ENCODE measurements around the gene TPSAB1.

The TPSAB1 gene

GRCh38 chr16:1217526-1217925, 23.0 kb upstream of the TPSAB1 start:
- no peaks in the 10 kb centered on the region for H3K9me3 ChIP-seq (ENCODE audit: insufficient read depth, low read depth, low read length)
- TF ChIP-seq EZH2phosphoT487 (IDR thresholded peaks at IDR 0.05; ENCODE audit: borderline replicate concordance): no peak
- H3K4me3 ChIP-seq (ENCODE audit: low read length, poor library complexity, severe bottlenecking): no peak overlapping the region
- no peaks in the 10 kb centered on the region for H3K36me3 ChIP-seq (ENCODE audit: insufficient read depth, low read length)
- H3K79me2 ChIP-seq (ENCODE audit: insufficient read depth, low read length): no peaks in the 10 kb centered on the region
- no peaks in the 10 kb centered on the region for H3F3A ChIP-seq (ENCODE audit: low read depth)
- no peaks in the 10 kb centered on the region for H3K4me1 ChIP-seq (ENCODE audit: insufficient read depth, low read length, poor library complexity, severe bottlenecking)
- H3K9me2 ChIP-seq (replicated peaks; ENCODE audit: low read depth, low read length): no peaks in the 10 kb centered on the region
- no peak overlapping the region for H3K9ac ChIP-seq (ENCODE audit: low read depth, low read length, poor library complexity, severe bottlenecking)
- H2AFZ ChIP-seq (ENCODE audit: low read length): no peak overlapping the region
- H4K20me1 ChIP-seq (ENCODE audit: insufficient read depth, low read length, poor library complexity, severe bottlenecking): no peaks in the 10 kb centered on the region
- no peaks in the 10 kb centered on the region for H3K27me3 ChIP-seq (ENCODE audit: insufficient read depth, low read length, poor library complexity, severe bottlenecking)
- H3K4me2 ChIP-seq (ENCODE audit: low read depth, low read length, poor library complexity, severe bottlenecking): no peak overlapping the region

- H3K36me3 ChIP-seq (ENCODE audit: insufficient read depth, low read length): no peaks in the 10 kb centered on the region
Measured at GRCh38 chr16:1218061-1218929, 22.2 kb upstream of the TPSAB1 start.

DNA sequence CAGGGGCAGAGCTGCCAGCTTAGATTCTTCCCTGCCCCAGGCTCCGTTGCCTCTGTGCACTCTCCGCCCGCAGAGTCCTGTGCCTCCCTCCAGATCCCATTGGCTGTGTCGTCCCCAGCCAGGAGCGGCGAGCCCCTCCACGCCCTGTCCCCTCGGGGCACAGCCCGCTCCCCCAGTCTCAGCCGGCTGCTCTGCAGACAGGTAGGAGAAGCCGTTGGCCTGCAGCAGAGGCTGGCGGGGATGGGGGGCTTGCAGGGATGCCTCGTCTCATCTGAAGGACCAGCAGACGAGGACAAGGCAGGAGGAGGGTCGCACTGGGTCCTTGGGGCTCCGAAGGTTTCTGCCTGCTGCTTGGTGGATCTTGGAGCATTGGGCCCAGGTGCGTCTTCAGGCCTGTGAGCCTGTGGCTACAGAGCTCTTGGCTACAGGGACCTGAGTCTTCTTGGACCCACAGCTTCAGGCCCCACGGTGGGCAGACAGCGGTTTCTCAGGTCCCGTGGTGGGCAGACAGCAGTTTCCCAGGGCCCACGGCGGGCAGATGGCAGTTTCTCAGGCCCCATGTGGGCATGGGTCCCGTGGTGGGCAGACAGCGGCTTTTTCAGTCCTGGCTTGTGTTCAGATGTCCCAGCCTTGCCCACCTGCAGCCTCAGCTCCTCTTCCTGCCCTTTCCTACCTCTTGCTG, 21.4 kb upstream of the TPSAB1 start:
- no peaks in the 10 kb centered on the region for H3F3A ChIP-seq (ENCODE audit: low read depth)
- no peak overlapping the region for H2AFZ ChIP-seq (ENCODE audit: low read length)
- no peak overlapping the region for H3K4me3 ChIP-seq (ENCODE audit: low read length, poor library complexity, severe bottlenecking)
- H3K79me2 ChIP-seq (ENCODE audit: insufficient read depth, low read length): no peaks in the 10 kb centered on the region
- H3K9me3 ChIP-seq (ENCODE audit: insufficient read depth, low read depth, low read length): no peaks in the 10 kb centered on the region
- H3K4me2 ChIP-seq (ENCODE audit: low read depth, low read length, poor library complexity, severe bottlenecking): no peak overlapping the region
- no peaks in the 10 kb centered on the region for H3K27me3 ChIP-seq (ENCODE audit: insufficient read depth, low read length, poor library complexity, severe bottlenecking)
- TF ChIP-seq EZH2phosphoT487 (IDR thresholded peaks at IDR 0.05; ENCODE audit: borderline replicate concordance): no peak
- no peak for TF ChIP-seq CTCF (conservative IDR thresholded peaks at IDR 0.05; ENCODE audit: low read length)
- H3K4me1 ChIP-seq (ENCODE audit: insufficient read depth, low read length, poor library complexity, severe bottlenecking): no peaks in the 10 kb centered on the region
- H3K9me2 ChIP-seq (replicated peaks; ENCODE audit: low read depth, low read length): no peaks in the 10 kb centered on the region
- no peaks in the 10 kb centered on the region for H4K20me1 ChIP-seq (ENCODE audit: insufficient read depth, low read length, poor library complexity, severe bottlenecking)
- no peaks in the 10 kb centered on the region for H3K36me3 ChIP-seq (ENCODE audit: insufficient read depth, low read length)
- H3K9ac ChIP-seq (ENCODE audit: low read depth, low read length, poor library complexity, severe bottlenecking): no peak overlapping the region

More at GRCh38 chr16:1218061-1218929, 22.2 kb upstream of the TPSAB1 start:
- no peak overlapping the region for H3K4me2 ChIP-seq (ENCODE audit: low read depth, low read length, poor library complexity, severe bottlenecking)
- H3K9ac ChIP-seq (ENCODE audit: low read depth, low read length, poor library complexity, severe bottlenecking): no peak overlapping the region
- H2AFZ ChIP-seq (ENCODE audit: low read length): no peak overlapping the region
- no peaks in the 10 kb centered on the region for H3K4me1 ChIP-seq (ENCODE audit: insufficient read depth, low read length, poor library complexity, severe bottlenecking)
- H4K20me1 ChIP-seq (ENCODE audit: insufficient read depth, low read length, poor library complexity, severe bottlenecking): no peaks in the 10 kb centered on the region
- no peaks in the 10 kb centered on the region for H3K9me3 ChIP-seq (ENCODE audit: insufficient read depth, low read depth, low read length)
- no peaks in the 10 kb centered on the region for H3F3A ChIP-seq (ENCODE audit: low read depth)
- no peak overlapping the region for H3K4me3 ChIP-seq (ENCODE audit: low read length, poor library complexity, severe bottlenecking)
- H3K79me2 ChIP-seq (ENCODE audit: insufficient read depth, low read length): no peaks in the 10 kb centered on the region
- no peaks in the 10 kb centered on the region for H3K9me2 ChIP-seq (replicated peaks; ENCODE audit: low read depth, low read length)
- no peaks in the 10 kb centered on the region for H3K27me3 ChIP-seq (ENCODE audit: insufficient read depth, low read length, poor library complexity, severe bottlenecking)
- TF ChIP-seq CTCF (conservative IDR thresholded peaks at IDR 0.05; ENCODE audit: low read length) (no peak), EZH2phosphoT487 (IDR thresholded peaks at IDR 0.05; ENCODE audit: borderline replicate concordance) (no peak)
